GM19468 (cell line): ENCODE data around the gene FGD3.
"Not testable (repeated sequence)": the region's sequence is repeated elsewhere in the genome, so short reads cannot be mapped to it uniquely, and the experiment has no call there.

Source experiments
- ATAC-seq: cut with Tn5 transposase; IDR thresholded peaks from one replicate; pipeline ENCODE4 v1.9.1; 2021; ENCODE audit warnings: mild to moderate bottlenecking, moderate library complexity, moderate number of reproducible peaks; ENCODE audit not compliant: unreplicated experiment; ENCODE audit errors: extremely low read depth

The FGD3 gene

GRCh38 chr9:92974761-92975755 lies 27.7 kb downstream of the FGD3 start:
- ATAC-seq: no peak

GRCh38 chr9:92976431-92976830 lies 29.1 kb downstream of the FGD3 start:
- ATAC-seq: no peak

GRCh38 chr9:92977279-92977678 lies 30.0 kb downstream of the FGD3 start:
- ATAC-seq: no peak

- ATAC-seq: no peak
Measured at GRCh38 chr9:92978345-92978875, 31.1 kb downstream of the FGD3 start.

GRCh38 chr9:92979283-92980056 lies 32.1 kb downstream of the FGD3 start:
- no peak for ATAC-seq

- ATAC-seq: no peak
Measured at GRCh38 chr9:92980085-92980745, 32.9 kb downstream of the FGD3 start.

- no peak for ATAC-seq
Measured at GRCh38 chr9:92982130-92982529, 34.8 kb downstream of the FGD3 start.

- ATAC-seq: no peak
Measured at GRCh38 chr9:92983984-92984589, 36.8 kb downstream of the FGD3 start.

- ATAC-seq: no peak
Measured at GRCh38 chr9:92984976-92985375, 37.7 kb downstream of the FGD3 start.

GRCh38 chr9:92986176-92987119 lies 39.1 kb downstream of the FGD3 start:
- no peak for ATAC-seq

- no peak for ATAC-seq
Measured at GRCh38 chr9:92988215-92988768, 41.0 kb downstream of the FGD3 start.

- no peak for ATAC-seq
Measured at GRCh38 chr9:92989561-92989960, 42.2 kb downstream of the FGD3 start.

- ATAC-seq: no peak
Measured at GRCh38 chr9:92990461-92990860, 43.1 kb downstream of the FGD3 start.

GRCh38 chr9:92992549-92992948 lies 45.2 kb downstream of the FGD3 start:
- no peak for ATAC-seq

- ATAC-seq: not testable (repeated sequence)
Measured at GRCh38 chr9:92998871-92999270, 51.5 kb downstream of the FGD3 start.

GRCh38 chr9:93001031-93001430 lies 53.7 kb downstream of the FGD3 start:
- ATAC-seq: no peak

GRCh38 chr9:93002700-93003099 lies 55.4 kb downstream of the FGD3 start:
- ATAC-seq: no peak

- no peak for ATAC-seq
Measured at GRCh38 chr9:93003552-93004407, 56.5 kb downstream of the FGD3 start.
